Measurements from ENCODE around the gene HARS1.
A peak's percentile ranks its signal among the peaks of the same experiment; 100 is the strongest.
"Not testable (repeated sequence)": the region's sequence is repeated elsewhere in the genome, so short reads cannot be mapped to it uniquely, and the experiment has no call there.

The HARS1 gene

DNA sequence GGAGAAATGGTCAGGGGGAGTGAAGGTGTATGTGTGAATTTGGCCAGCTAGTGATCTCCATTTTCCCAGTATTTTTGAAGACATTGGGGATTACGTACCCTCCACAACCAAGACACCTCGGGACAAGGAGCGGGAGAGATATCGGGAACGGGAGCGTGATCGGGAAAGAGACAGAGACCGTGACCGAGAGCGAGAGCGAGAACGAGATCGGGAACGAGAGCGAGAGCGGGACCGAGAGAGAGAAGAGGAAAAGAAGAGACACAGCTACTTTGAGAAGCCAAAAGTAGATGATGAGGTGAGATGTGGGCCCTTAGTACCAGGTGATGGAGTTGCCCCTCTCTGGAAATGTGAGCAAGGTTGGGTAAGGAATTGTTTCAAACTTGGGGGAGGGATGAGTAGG lies 32.3 kb downstream of the HARS1 start:
- DNase-seq: no peak
- Histone ChIP-seq H3K4me1 (peaks cover 0 to 4% (median 2%) of the 10 kb centered on the region in 4 donors), H3K27ac (no peak overlapping the region), H3K4me3 (no peak overlapping the region), H3K27me3 (no peaks in the 10 kb centered on the region), H3K36me3 (peaks cover 87 to 92% (median 92%) of the 10 kb centered on the region in 3 donors), H3K9me3 (no peaks in the 10 kb centered on the region)
- intact Hi-C loops (cut with DNase I; ENCODE audit: low total_unique reads): no loop called here
- TF ChIP-seq, protein P1, sequence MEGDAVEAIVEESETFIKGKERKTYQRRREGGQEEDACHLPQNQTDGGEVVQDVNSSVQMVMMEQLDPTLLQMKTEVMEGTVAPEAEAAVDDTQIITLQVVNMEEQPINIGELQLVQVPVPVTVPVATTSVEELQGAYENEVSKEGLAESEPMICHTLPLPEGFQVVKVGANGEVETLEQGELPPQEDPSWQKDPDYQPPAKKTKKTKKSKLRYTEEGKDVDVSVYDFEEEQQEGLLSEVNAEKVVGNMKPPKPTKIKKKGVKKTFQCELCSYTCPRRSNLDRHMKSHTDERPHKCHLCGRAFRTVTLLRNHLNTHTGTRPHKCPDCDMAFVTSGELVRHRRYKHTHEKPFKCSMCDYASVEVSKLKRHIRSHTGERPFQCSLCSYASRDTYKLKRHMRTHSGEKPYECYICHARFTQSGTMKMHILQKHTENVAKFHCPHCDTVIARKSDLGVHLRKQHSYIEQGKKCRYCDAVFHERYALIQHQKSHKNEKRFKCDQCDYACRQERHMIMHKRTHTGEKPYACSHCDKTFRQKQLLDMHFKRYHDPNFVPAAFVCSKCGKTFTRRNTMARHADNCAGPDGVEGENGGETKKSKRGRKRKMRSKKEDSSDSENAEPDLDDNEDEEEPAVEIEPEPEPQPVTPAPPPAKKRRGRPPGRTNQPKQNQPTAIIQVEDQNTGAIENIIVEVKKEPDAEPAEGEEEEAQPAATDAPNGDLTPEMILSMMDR (IDR thresholded peaks at IDR 0.05): no peak

DNA sequence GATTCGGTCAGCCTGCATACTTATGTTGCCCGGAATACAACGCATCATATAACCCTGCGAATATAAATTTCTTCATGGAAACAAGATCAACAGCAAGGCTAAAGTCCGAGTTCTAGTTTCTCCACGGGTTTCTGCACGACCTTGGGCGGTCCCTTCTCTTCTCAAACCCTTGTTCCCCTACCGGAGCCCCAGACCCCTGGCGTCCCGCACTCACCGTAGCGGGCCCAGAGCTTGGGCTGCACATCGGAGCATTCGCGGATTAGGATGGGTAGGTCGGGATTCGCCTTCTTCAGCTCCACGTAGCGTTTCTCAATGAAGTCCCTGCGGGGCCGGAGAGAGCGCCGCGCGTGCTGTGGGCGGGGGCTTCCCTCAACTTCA lies 44.1 kb downstream of the HARS1 start:
- Histone ChIP-seq H3K4me1 (peaks cover 0 to 50% (median 25%) of the 10 kb centered on the region in 4 donors), H3K36me3 (peaks cover 24 to 70% (median 52%) of the 10 kb centered on the region in 3 donors), H3K4me3 (peak overlapping the region; percentile 80 to 93), H3K27ac (peak overlapping the region; percentile 84 to 86), H3K9me3 (no peaks in the 10 kb centered on the region), H3K27me3 (no peaks in the 10 kb centered on the region)
- intact Hi-C loops (cut with DNase I; ENCODE audit: low total_unique reads): loop anchor here (5.0 kb wide), 2 partner anchors 100 to 245 kb away; partner anchors contain the start of genes ANKHD1 and EIF4EBP3
- TF ChIP-seq, protein P1 (IDR thresholded peaks at IDR 0.05): no peak
- DNase-seq: no peak

DNA sequence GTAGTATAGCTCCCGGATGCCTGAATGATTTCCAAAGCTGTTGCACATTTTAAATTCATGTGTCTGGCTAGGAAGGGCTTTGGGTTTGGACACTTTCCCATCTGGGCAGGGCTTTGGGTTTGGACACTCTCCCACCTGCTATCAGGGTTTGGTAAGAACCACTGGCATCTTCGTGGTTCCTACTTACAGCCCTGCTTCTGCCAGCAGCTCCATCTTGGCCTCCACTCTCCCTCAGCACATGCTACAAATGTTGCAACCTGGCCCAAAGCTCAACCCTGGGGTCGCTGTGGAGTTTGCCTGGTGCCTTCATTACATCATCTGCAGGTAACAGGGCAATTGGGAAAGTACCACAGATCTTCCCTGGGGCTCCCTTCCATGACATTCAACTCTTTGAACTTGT lies 48.5 kb downstream of the HARS1 start:
- Histone ChIP-seq H3K27me3 (no peaks in the 10 kb centered on the region), H3K27ac (no peak overlapping the region), H3K4me3 (no peak overlapping the region), H3K4me1 (peaks cover 0 to 63% (median 22%) of the 10 kb centered on the region in 4 donors), H3K9me3 (no peaks in the 10 kb centered on the region), H3K36me3 (peaks cover 5 to 42% (median 26%) of the 10 kb centered on the region in 3 donors)
- TF ChIP-seq, protein P1 (IDR thresholded peaks at IDR 0.05): no peak
- intact Hi-C loops (cut with DNase I; ENCODE audit: low total_unique reads): no loop called here
- DNase-seq: peak; percentile 46 to 75

DNA sequence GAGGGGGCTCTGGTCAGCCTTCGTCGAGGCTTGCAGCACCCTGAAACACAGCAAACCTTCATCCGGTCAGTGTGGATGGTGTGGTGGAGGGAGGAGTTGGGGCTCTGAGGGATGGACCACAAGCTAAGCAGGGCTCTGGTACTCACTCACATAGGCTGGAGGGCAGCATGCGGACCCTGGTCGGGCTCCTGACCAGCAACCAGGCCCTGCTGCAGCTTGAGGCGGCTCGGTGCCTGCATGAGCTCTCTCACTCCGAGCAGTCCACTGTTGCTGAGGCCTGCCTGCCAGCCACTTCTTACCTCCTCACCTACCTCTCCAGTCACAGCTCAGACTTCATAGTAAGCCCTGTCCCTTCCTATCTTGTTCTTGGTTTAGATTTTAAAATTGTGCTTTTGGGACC lies 49.5 kb downstream of the HARS1 start:
- TF ChIP-seq, protein P1 (IDR thresholded peaks at IDR 0.05): no peak
- peaks cover 0 to 58% (median 19%) of the 10 kb centered on the region in 4 donors for H3K4me1 ChIP-seq
- H3K36me3 ChIP-seq: peaks cover 5 to 42% (median 26%) of the 10 kb centered on the region in 3 donors
- H3K9me3 ChIP-seq: no peaks in the 10 kb centered on the region
- intact Hi-C loops (cut with DNase I; ENCODE audit: low total_unique reads): no loop called here
- H3K27me3 ChIP-seq: no peaks in the 10 kb centered on the region
- DNase-seq: no peak
- H3K27ac ChIP-seq: no peak overlapping the region
- H3K4me3 ChIP-seq: no peak overlapping the region

DNA sequence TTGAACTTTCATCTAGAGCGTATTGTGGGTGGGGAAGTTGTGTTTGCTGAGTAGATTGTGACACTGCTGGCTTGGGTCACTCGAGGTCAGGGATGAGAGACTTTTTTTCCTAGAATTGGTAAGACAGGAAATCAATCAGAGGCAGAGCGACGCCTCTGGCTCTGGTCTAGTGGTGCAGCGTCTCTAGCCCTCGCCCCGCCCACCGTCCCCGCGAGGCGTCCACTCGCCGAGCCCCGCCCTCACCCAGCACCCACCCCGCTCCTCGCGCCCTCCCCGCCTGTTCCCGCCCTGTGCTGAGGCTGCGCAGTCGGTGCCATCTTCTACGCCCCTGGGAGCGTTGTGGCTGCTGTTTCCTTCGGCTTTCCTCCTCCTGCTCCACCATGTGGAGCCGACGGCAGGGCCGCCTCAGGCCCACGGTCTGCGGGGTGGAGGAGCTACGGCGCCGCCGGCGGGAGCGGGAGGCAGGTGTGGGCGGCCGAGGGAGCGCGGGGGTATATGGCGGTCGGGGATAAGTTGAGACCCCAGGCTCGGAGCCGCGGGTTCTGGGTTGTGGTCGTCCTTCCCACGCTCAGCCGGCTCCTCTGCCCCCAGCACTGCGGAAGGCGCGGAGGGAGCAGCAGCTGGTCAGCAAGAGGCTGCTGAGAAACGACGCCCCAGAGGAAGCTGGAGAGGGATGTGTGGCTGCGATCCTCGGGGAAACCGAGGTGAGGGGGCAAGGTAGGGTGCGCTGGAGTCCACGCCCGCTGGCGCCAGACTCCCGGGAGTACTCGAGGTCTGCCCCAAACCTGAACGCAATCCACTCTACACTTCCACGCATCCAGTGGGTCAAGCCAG lies 51.8 kb downstream of the HARS1 start, which contains the start of gene TMCO6:
TMCO6 (plus strand) TSS at position 304 of the 834 bp plus-strand sequence; CDS start at position 381, 77 bp downstream.
- peaks cover under 1 to 24% (median 14%) of the 10 kb centered on the region in 3 donors for H3K36me3 ChIP-seq
- peak within 1 kb of the TSS; percentile 59 to 84 for H3K4me3 ChIP-seq
- TF ChIP-seq, protein P1 (IDR thresholded peaks at IDR 0.05): peak; percentile 65 to 69
- peaks cover 0 to 37% (median 9%) of the 10 kb centered on the region in 4 donors for H3K4me1 ChIP-seq
- intact Hi-C loops (cut with DNase I; ENCODE audit: low total_unique reads): loop anchor here (2.0 kb wide), 1 partner anchor 75 kb away; the partner anchor contains the start of genes APBB3 and SLC35A4
- H3K27me3 ChIP-seq: no peaks in the 10 kb centered on the region
- DNase-seq: peak; percentile 98 to 99
- H3K9me3 ChIP-seq: no peaks in the 10 kb centered on the region
- H3K27ac ChIP-seq: peak within 1 kb of the TSS; percentile 81 to 84

DNA sequence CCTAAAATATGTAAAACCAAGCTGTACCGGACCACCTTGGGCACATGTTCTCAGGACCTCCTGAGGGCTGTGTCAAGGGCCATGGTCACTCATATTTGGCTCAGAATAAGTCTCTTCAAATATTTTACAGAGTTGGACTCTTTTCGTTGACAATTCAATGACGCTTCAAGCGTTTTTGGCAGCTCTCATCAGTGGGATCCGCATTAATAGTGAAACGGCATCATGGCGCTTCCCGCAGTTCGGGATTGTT lies 52.3 kb downstream of the HARS1 start:
- H3K9me3 ChIP-seq, DNase-seq, H3K27me3 ChIP-seq: not testable (repeated sequence)
- Histone ChIP-seq H3K36me3 (peaks cover 0 to 19% (median 9%) of the 10 kb centered on the region in 3 donors), H3K4me1 (peaks cover 0 to 35% (median 9%) of the 10 kb centered on the region in 4 donors), H3K4me3 (peak overlapping the region; percentile 59 to 84), H3K27ac (peak overlapping the region; percentile 81 to 84)
- intact Hi-C loops (cut with DNase I; ENCODE audit: low total_unique reads): loop anchor here (2.0 kb wide), 1 partner anchor 74 kb away; the partner anchor contains the start of genes APBB3 and SLC35A4

Data from tibial artery (tissue), 4 donors.